GM12878 (cell line): ENCODE data around the gene PRKRIP1. TPM values are rescaled to one million over a fixed set of nuclear protein-coding genes. Genes with fewer than 3 reads are reported as not detected.

Source experiments
- ATAC-seq: fragments of 200-7000 bp; cut with Tn5 transposase; 3 replicates; pipeline ENCODE4 v1.9.1; 2020; ENCODE audit warnings: mild to moderate bottlenecking, moderate library complexity
- BruUV-seq: library from RNA; stranded (reverse); fragments of 400-500 nt; replicated peaks from 2 replicates; lab custom pipeline; 2021; lab: Mats Ljungman, UMichigan
- CTCF ChIA-PET: fragments of 300-600 bp; sonication (Branson Sonifier 250); formaldehyde crosslinking; extraction: SDS; loops from one replicate; lab custom pipeline; 2021; ENCODE audit warnings: inconsistent platforms; lab: Yijun Ruan, JAX
- POLR2A ChIA-PET: fragments of 350-600 bp; formaldehyde crosslinking; extraction: SDS; loops from one replicate; lab custom pipeline; 2021; ENCODE audit warnings: inconsistent platforms; lab: Charles Lee
- RAD21 ChIA-PET: fragments of 300-600 bp; sonication (Branson Sonifier 250); formaldehyde crosslinking; loops from one replicate; lab custom pipeline; 2023; ENCODE audit warnings: antibody characterized with exemption; ENCODE audit not compliant: unreplicated experiment; lab: Charles Lee
- SMC1A ChIA-PET: fragments of 300-600 bp; sonication (Branson Sonifier 250); formaldehyde crosslinking; loops from one replicate; lab custom pipeline; 2023; ENCODE audit not compliant: unreplicated experiment, uncharacterized antibody; lab: Charles Lee
- DNase-seq: peaks from one replicate; pipeline ENCODE4 v3.0.0-alpha.2; 2011; ENCODE audit warnings: low read depth, low spot score
- FAIRE-seq: peaks from 3 replicates; lab custom pipeline; 2011; peaks lifted over from hg19 to GRCh38; lab: Jason Lieb, UNC
- H2AFZ ChIP-seq: 2 replicates; pipeline ENCODE4 v1.6.0; 2011; ENCODE audit warnings: low read depth, low read length, control low read depth; ENCODE audit not compliant: control insufficient read depth
- H3K27ac ChIP-seq: 2 replicates; pipeline ENCODE4 v1.5.1; 2011; ENCODE audit warnings: control low read depth; ENCODE audit not compliant: control insufficient read depth, insufficient read depth
- H3K27me3 ChIP-seq, 2 experiments: replicated peaks in 1 of 2; 2 replicates each; pipeline versions ENCODE4 v1.6.0 to v1.6.1; 2011; ENCODE audit warnings: low read length in 1 of 2; ENCODE audit not compliant: control insufficient read depth in 2 of 2, insufficient read depth in 2 of 2
- H3K36me3 ChIP-seq, 2 experiments: 2 replicates each; pipeline ENCODE4 v1.5.1; 2011; ENCODE audit warnings: low read length in 1 of 2; ENCODE audit not compliant: control insufficient read depth in 2 of 2, insufficient read depth in 2 of 2
- H3K4me1 ChIP-seq: 2 replicates; pipeline ENCODE4 v1.6.1; 2011; ENCODE audit warnings: mild to moderate bottlenecking, low read length, moderate library complexity, mixed read lengths; ENCODE audit not compliant: control insufficient read depth, insufficient read depth
- H3K4me2 ChIP-seq: 2 replicates; pipeline ENCODE4 v1.6.0; 2011; ENCODE audit warnings: control low read depth; ENCODE audit not compliant: control insufficient read depth, insufficient read depth
- H3K4me3 ChIP-seq: fragments of 200-600 bp; sonication (generic); 2 replicates; pipeline ENCODE4 v1.5.1; 2016
- H3K79me2 ChIP-seq: 2 replicates; pipeline ENCODE4 v1.6.0; 2011; ENCODE audit warnings: low read length; ENCODE audit not compliant: control insufficient read depth, insufficient read depth
- H3K9ac ChIP-seq: 2 replicates; pipeline ENCODE4 v1.8.0; 2011; ENCODE audit warnings: low read length, control low read depth, mixed read lengths; ENCODE audit not compliant: control insufficient read depth, insufficient read depth
- H3K9me3 ChIP-seq: replicated peaks from 3 replicates; pipeline ENCODE4 v1.5.1; 2011; ENCODE audit warnings: mild to moderate bottlenecking, low read length; ENCODE audit not compliant: control insufficient read depth, insufficient read depth
- H4K20me1 ChIP-seq: 2 replicates; pipeline ENCODE4 v1.6.0; 2011; ENCODE audit not compliant: control insufficient read depth, insufficient read depth
- BHLHE40 ChIP-seq, 2 experiments: fragments of 450-650 bp in 1 of 2; IDR thresholded peaks; 2 replicates each; pipeline ENCODE4 v1.6.1; 2011 to 2017; ENCODE audit warnings: low read depth in 2 of 2, borderline replicate concordance in 1 of 2, improper control_type of control experiment in 1 of 2, low read length in 1 of 2, mild to moderate bottlenecking in 1 of 2
- CBX3 ChIP-seq: fragments of 200-600 bp; sonication (generic); IDR thresholded peaks from 2 replicates; pipeline ENCODE4 v1.6.1; 2016; ENCODE audit warnings: low read depth, borderline replicate concordance
- CEBPB ChIP-seq, 2 experiments: fragments of 150-350 bp in 1 of 2; IDR thresholded peaks; 2 replicates each; pipeline ENCODE4 v1.6.1; 2012 to 2014; ENCODE audit warnings: low read depth in 2 of 2, low read length in 2 of 2, borderline replicate concordance in 1 of 2, inconsistent platforms in 1 of 2
- CHD2 ChIP-seq: IDR thresholded peaks from 2 replicates; pipeline ENCODE4 v1.6.1; 2011; ENCODE audit warnings: low read depth, low read length, improper control_type of control experiment, borderline replicate concordance
- CHD4 ChIP-seq: fragments of 200-600 bp; sonication (generic); IDR thresholded peaks from 2 replicates; pipeline ENCODE4 v1.6.1; 2016; ENCODE audit warnings: mild to moderate bottlenecking
- CREB1 ChIP-seq: IDR thresholded peaks from 2 replicates; pipeline ENCODE4 v1.6.1; 2012; ENCODE audit warnings: low read depth, mild to moderate bottlenecking, inconsistent platforms
- ESRRA ChIP-seq: IDR thresholded peaks from 2 replicates; pipeline ENCODE4 v1.6.1; 2012; ENCODE audit warnings: mild to moderate bottlenecking, low read length, improper control_type of control experiment
- IKZF2 ChIP-seq, 2 experiments: fragments of 450-650 bp; IDR thresholded peaks; 2 replicates each; pipeline ENCODE4 v1.6.1; 2017; ENCODE audit warnings: mild to moderate bottlenecking in 2 of 2, moderate library complexity in 2 of 2
- NBN ChIP-seq: fragments of 450-650 bp; IDR thresholded peaks from 2 replicates; pipeline ENCODE4 v1.6.1; 2016
- NFYA ChIP-seq: IDR thresholded peaks from 2 replicates; pipeline ENCODE4 v1.6.1; 2011; ENCODE audit warnings: low read depth, mild to moderate bottlenecking, low read length, improper control_type of control experiment, borderline replicate concordance
- RB1 ChIP-seq: fragments of 450-650 bp; formaldehyde crosslinking; IDR thresholded peaks from 2 replicates; pipeline ENCODE4 v1.6.1; 2017; ENCODE audit warnings: mild to moderate bottlenecking, borderline replicate concordance
- SIN3A ChIP-seq: IDR thresholded peaks from 2 replicates; pipeline ENCODE4 v1.6.1; 2012; ENCODE audit warnings: low read depth, low read length, improper control_type of control experiment
- YBX1 ChIP-seq: fragments of 450-650 bp; IDR thresholded peaks from 2 replicates; pipeline ENCODE4 v1.6.1; 2016; ENCODE audit warnings: antibody characterized with exemption
- ZBTB40 ChIP-seq: fragments of 450-650 bp; IDR thresholded peaks from 2 replicates; pipeline ENCODE4 v1.6.1; 2016; ENCODE audit warnings: mild to moderate bottlenecking, moderate library complexity, borderline replicate concordance
- WGBS: methylation state at CpG from one replicate; pipeline ENCODE4 v1.1.6; 2016; ENCODE audit warnings: low lambda C conversion rate; ENCODE audit not compliant: insufficient replicate concordance, insufficient coverage; ENCODE audit errors: missing lambda C conversion rate; 5-methylcytosine and 5-hydroxymethylcytosine counted together
- in situ Hi-C: fragments of 300-500 bp; cut with MboI; formaldehyde crosslinking; loops from 9 replicates; pipeline ENCODE4 v1.14.3; 2018; ENCODE audit warnings: mixed read lengths
- intact Hi-C: fragments of 100-400 bp; cut with micrococcal nuclease; formaldehyde crosslinking; loops from one replicate; pipeline ENCODE4 v1.14.2; 2022; ENCODE audit not compliant: unreplicated experiment
- polyA plus RNA-seq, 11 experiments: library from polyadenylated mRNA; depleted of rRNA in 4 of 11; unstranded in 6 of 11; stranded (reverse) in 5 of 11; fragments of >200 nt; fragmentation: Nextera tagmentation in 4 of 11; fragmentation: Illumina TruSeq in 1 of 11; extraction: Ambion mirVana in 4 of 11; extraction: Trizol in 1 of 11; gene quantifications; 1 replicate in 1 of 11; 2 replicates in 10 of 11; pipeline versions ENCODE4 v1.2.1 to v1.2.3, GENCODE V29; 2011 to 2016; ENCODE audit warnings: inconsistent platforms in 2 of 11, missing spikeins in 2 of 11, low read depth in 1 of 11
- total RNA-seq, 4 experiments: library from RNA; depleted of rRNA in 3 of 4; stranded (reverse); fragments of >200 nt in 3 of 4; fragmentation: Illumina TruSeq in 1 of 4; extraction: Trizol in 1 of 4; gene quantifications; 2 replicates each; pipeline versions ENCODE4 v1.2.1 to v1.2.3, GENCODE V29; 2013 to 2021

Gene PRKRIP1
- total and polyA plus RNA-seq, 10 of the 15 experiments (the other 5 are each of a cell fraction or from before 2014, with no cell fraction given), result 17.0 to 38.4 (median 25.5) TPM

GRCh38 chr7:102434039-102434486, 37.9 kb downstream of the PRKRIP1 start (continued):
- TF ChIP-seq BHLHE40 (IDR thresholded peaks at IDR 0.05; ENCODE audit: borderline replicate concordance in 1 of 2, low read depth in 2 of 2, low read length in 1 of 2) (no peak), ZBTB40 (no peak), YBX1 (no peak)

DNA sequence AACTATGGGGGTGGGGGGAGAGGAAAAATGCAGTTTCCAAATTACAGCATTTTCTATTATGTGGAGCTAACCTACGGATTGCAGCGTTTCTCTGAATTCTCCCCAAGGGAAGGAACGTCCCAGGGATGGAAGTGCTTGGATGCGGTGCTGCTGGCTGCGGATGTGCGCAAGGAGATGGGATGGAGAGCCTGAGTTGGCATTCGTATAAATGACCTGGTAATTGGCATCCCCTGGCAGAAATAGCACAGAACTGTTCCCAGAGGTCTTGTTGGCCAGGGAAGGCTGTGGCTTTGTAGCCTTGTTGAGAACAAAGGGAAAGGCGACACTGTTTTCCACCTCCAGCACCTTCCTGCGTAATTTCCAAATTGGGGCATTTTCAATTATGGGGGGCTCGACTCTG, 40.0 kb downstream of the PRKRIP1 start:
- peaks cover 36% of the 10 kb centered on the region for H3K4me1 ChIP-seq
- BruUV-seq, result TSS peak; percentile 50
- CTCF ChIA-PET, result interaction anchor here (2.5 to 5.0 kb wide), 2 partner anchors 9 to 29 kb away, joined by 14 to 39 read pairs; no protein-coding TSS in a partner anchor
- RAD21 ChIA-PET, result interaction anchor here (1.3 to 2.9 kb wide), 5 partner anchors 17 to 31 kb away, joined by 3 to 13 read pairs (median 5); no protein-coding TSS in a partner anchor
- H3K4me2 ChIP-seq, result peak overlapping the region; percentile 91; the same call in 1 of the 2 replicates
- SMC1A ChIA-PET, result interaction anchor here (2.9 to 3.1 kb wide), 2 partner anchors 8 to 21 kb away, joined by 13 to 15 read pairs; no protein-coding TSS in a partner anchor
- ATAC-seq (no peak), FAIRE-seq (no peak), DNase-seq (no peak)
- in situ Hi-C loops, result no loop called here
- H3K79me2 ChIP-seq, result peaks cover 41% of the 10 kb centered on the region
- H3K4me3 ChIP-seq, result peak overlapping the region; percentile 59
- no peak overlapping the region for H3K27ac ChIP-seq
- no peak overlapping the region for H3K9ac ChIP-seq
- no peaks in the 10 kb centered on the region for H3K27me3 ChIP-seq
- H3K9me3 ChIP-seq, result no peaks in the 10 kb centered on the region
- H3K36me3 ChIP-seq, result peaks cover 11 to 16% of the 10 kb centered on the region in 2 experiments
- intact Hi-C loops, result no loop called here
- WGBS, result 90% methylated on average over 10 of the region's 10 CpGs
- no peaks in the 10 kb centered on the region for H4K20me1 ChIP-seq
- H2AFZ ChIP-seq, result no peak overlapping the region
- POLR2A ChIA-PET, result interaction anchor here (1.1 to 13.0 kb wide), 3 partner anchors 5 to 35 kb away, joined by 3 to 210 read pairs (median 34); no protein-coding TSS in a partner anchor
- TF ChIP-seq CHD4 (no peak), CREB1 (no peak), ESRRA (no peak), CHD2 (no peak), ZBTB40 (no peak), NBN (no peak), CBX3 (no peak), SIN3A (no peak), NFYA (no peak), RB1 (no peak), CEBPB (IDR thresholded peaks at IDR 0.05; ENCODE audit: borderline replicate concordance in 1 of 2, low read depth in 2 of 2, low read length in 2 of 2) (no peak), IKZF2 (IDR thresholded peaks at IDR 0.05) (no peak)
